NOMO-1 (cell line): ENCODE measurements around the gene UMAD1.

Source experiments
- DNase-seq, 2 experiments: peaks; one replicate each; lab custom pipeline; 2025; ENCODE audit not compliant: unreplicated experiment in 2 of 2; lab: John Stamatoyannopoulos, UW

Gene UMAD1

GRCh38 chr7:7640221-7641128, at the start of gene UMAD1:
TSS of gene UMAD1 (plus strand) at chr7:7640752. CDS start at chr7:7673372, 32,620 bp downstream.
- peak; percentile 99 for DNase-seq

DNA sequence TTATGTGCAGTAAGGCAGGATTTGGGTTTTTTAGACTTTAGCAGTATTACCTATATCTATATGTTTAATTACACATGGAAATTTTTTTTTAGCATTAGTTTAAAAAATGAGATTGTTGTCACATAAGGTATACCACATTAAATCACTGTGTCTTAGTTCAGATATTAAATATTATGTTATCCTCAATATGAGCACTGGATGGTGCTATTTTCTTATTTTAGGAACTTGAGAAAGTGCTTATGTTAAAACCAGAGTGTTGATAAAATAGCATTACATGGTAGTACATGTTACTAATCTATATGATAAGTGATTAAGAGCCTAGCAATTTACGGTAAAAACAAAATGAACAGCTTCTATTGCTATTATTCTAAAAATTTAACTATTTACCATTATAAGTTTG, 45.1 kb upstream of the UMAD1 start:
- peak in 1 of 2 experiments; percentile 36 for DNase-seq

GRCh38 chr7:7596176-7596575, 44.4 kb upstream of the UMAD1 start:
- DNase-seq: peak in 1 of 2 experiments; percentile 5

GRCh38 chr7:7607010-7607409, 33.5 kb upstream of the UMAD1 start:
- no peak for DNase-seq

DNA sequence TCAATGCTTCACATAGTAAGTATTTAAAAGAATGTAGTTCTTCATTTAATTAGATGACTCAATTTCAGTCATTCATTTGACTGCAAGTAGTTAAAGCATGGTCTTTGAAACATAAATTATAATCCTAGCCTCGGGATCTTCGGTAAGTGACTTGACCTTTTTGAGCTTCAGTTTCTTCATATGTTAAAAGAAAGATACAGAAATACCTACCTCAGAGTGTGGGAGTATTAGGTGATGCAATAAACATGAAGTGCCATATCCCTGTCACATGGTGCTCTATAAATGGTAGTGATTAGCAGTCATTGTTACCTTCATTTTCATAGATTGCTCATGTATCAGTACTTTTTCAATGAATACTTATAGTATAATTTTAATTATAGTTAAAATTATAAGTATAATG, 31.2 kb upstream of the UMAD1 start:
- DNase-seq: no peak

GRCh38 chr7:7612519-7612918, 28.0 kb upstream of the UMAD1 start:
- DNase-seq: no peak

DNA sequence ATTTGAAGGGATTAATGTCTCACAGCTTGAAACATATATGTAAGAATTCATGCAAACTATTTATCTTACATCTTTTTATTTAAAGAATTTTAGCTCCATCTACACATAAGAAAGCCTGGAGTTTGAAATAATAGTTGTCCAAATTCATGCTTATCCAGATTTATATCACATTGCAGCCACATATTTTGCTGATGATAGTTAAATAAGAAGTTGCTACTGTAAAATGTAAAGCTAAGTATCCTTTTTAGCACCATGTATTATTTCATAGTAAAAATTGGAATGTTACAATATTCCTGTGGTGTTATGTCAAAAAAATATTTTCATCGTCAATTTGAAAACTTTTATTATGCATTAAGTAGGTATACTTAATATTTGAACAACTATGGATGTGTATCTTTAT, 27.3 kb upstream of the UMAD1 start:
- DNase-seq: no peak

- DNase-seq: no peak
These were observed 26.4 kb upstream of the UMAD1 start for GRCh38 chr7:7614018-7614741.

DNA sequence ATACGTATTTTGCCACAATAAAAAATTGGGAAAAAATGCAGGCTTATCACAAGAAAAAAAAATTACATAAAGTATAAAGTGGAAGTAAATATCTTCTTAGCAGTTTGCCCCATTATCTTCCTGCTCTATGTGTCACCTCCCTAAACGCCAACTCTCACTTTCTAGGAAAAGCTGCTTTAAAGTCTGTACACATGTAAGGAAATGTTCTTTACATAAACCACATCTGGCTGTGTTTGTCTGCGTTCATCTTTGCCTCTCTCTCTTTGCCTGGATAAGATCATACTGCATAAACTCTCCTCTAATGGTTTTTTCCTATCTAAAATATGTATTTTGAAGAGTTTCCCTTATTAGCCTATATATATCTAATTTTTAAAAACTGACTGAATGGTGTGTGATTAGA, 23.0 kb upstream of the UMAD1 start:
- no peak for DNase-seq

- no peak for DNase-seq
These were observed 22.1 kb upstream of the UMAD1 start for GRCh38 chr7:7618410-7618809.

GRCh38 chr7:7620236-7620635, 20.3 kb upstream of the UMAD1 start:
- DNase-seq: no peak

DNA sequence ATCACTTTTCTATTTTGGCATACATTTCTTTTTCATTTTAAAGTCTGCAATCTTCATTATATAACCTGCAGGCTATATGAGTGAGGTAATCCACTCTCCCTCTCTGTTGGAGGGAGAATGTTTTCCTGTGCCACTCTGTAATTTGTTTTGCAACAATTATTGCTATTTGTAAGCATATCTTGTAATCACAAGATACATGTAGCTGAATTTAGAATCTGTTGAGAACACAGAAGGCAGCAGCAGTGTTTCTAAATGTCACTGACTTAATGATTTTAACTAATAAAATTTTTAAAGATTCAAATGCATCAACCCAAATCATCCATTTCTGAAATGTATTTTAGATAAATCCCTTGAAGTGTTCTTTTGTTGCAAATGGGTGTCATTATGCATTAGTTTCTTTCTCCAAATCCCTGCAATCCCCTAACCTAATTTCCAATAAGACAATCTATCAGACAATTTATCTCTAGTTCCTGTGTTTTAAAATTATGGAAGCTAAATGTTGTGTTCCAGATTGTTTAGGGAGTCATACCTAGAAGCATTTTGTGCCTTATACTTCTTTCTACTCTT, 19.8 kb upstream of the UMAD1 start:
- DNase-seq: no peak

- DNase-seq: no peak
These were observed 12.1 kb upstream of the UMAD1 start for GRCh38 chr7:7628476-7628875.

GRCh38 chr7:7630626-7631329, 9.8 kb upstream of the UMAD1 start:
- DNase-seq: no peak

DNA sequence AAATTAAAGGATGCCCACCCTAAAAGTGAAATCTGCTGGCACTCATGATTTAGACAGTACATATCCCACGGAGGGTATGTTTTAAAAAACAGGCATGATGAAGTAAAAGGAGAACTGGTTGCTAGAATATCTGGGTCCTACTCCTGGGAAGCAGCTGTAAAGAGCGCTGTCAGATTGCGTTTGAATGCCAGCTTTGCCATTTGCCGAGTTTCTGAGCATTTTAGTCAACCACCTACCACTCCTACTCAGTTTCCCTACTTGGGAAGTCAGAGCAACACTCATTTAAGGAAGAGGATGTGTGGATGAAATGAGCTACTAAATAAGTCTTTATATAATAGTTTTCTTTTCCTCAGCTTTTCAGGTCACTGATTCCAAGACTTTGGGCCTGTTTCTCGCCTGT, 1.1 kb upstream of the UMAD1 start:
- no peak for DNase-seq

DNA sequence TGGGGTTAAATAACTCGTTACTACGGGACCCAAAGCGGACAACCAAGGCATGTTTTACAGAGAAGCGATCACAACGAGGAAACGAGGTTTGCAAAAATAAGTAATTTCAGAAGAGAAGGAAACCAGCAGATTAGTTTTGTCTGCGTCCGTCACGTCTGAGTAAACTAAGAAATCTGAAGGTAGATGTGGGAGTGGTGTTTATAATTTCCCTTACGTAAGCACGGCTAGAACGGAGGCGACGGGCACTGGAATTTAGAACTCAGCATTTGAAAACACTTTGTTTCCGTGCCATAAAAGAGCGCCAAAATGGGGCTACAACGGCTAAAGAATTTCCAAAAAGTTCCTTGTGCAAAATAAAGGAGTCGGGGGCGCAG, 718 bp upstream of the UMAD1 start:
- no peak for DNase-seq

- peak; percentile 44 to 61 for DNase-seq
These were observed 644 bp downstream of the UMAD1 start for GRCh38 chr7:7641129-7641663.

DNA sequence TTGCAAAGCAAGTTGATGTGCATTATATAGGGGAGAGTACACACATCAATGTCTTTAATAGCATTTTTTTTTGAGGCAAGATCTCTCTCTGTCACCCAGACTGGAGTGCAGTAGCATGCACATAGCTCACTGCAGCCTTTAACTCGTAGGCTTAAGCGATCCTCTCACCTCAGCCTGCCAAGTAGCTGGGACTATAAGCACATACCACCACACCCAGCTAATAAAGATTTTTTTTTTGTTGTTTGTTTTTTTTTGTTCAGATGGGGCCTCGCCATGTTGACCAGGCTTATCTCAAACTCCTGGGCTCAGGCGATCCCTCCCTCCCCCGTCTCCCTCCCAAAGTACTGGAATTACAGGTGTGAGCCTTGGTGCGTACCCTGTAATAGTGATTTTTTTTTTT, 1.5 kb downstream of the UMAD1 start:
- no peak for DNase-seq

GRCh38 chr7:7647495-7648036, 7.0 kb downstream of the UMAD1 start:
- DNase-seq: no peak

DNA sequence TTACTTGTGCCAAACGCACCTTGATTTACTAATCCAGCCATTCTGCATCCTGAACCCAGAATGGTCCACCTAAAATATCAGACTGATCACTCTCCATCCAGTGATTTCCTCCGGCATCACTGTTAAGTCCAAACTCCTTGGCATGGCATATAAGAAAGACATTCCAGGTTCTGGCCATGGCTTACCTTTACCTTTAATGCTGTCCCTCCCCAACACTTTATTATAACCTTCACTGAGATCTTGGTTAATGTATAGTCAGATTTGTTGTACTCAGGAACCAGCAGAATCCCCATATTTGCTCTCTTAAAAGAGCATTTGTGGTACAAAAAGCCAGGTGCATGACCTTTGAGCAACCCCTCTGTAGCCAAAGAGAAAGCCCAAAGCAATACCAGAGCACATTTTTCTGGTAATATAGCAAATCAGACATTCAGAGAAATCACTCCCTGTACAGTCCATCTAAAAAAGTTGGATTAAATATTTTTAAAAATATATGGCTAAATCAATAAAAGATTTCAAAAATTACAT, 10.2 kb downstream of the UMAD1 start:
- DNase-seq: no peak
